DOHH2 (cell line): ENCODE data around the gene MLC1.

Experiments
- CTCF ChIP-seq: fragments of 200-600 bp; sonication (generic); IDR thresholded peaks from one replicate; pipeline ENCODE4 v1.5.1; 2014; ENCODE audit warnings: antibody characterized with exemption, mild to moderate bottlenecking, low read depth, low read length; ENCODE audit not compliant: poor library complexity, severe bottlenecking
- EZH2phosphoT487 ChIP-seq: fragments of 200-600 bp; sonication (generic); IDR thresholded peaks from 2 replicates; pipeline ENCODE4 v1.6.1; 2017; ENCODE audit warnings: borderline replicate concordance, mild to moderate bottlenecking, antibody characterized with exemption, low read length, moderate library complexity, mixed read lengths

GRCh38 chr22:50018608-50019285, 66.5 kb downstream of the MLC1 start:
- TF ChIP-seq CTCF: no peak
- TF ChIP-seq EZH2phosphoT487: no peak
